B cell (primary cell): ENCODE measurements around the gene TRIM66. TPM values are rescaled to one million over a fixed set of nuclear protein-coding genes. Genes with fewer than 3 reads are reported as not detected.

Experiments
- ATAC-seq: fragments of 200-7000 bp; cut with Tn5 transposase; one replicate; pipeline ENCODE4 v1.10.0; 2021; ENCODE audit warnings: low read depth, mild to moderate bottlenecking, moderate number of reproducible peaks, moderate library complexity
- CTCF ChIA-PET: fragments of 350-600 bp; sonication (Branson Sonifier 250); formaldehyde crosslinking; loops from one replicate; lab custom pipeline; 2021; ENCODE audit warnings: antibody characterized with exemption, inconsistent platforms; lab: Charles Lee
- POLR2A ChIA-PET: fragments of 350-600 bp; sonication (Branson Sonifier 250); formaldehyde crosslinking; loops from one replicate; lab custom pipeline; 2021; ENCODE audit warnings: antibody characterized with exemption; lab: Charles Lee
- DNase-seq: peaks from one replicate; pipeline ENCODE4 v3.0.0; 2013
- H2AFZ ChIP-seq: 2 replicates; pipeline ENCODE4 v1.6.1; 2012; ENCODE audit warnings: mild to moderate bottlenecking, low read depth, low read length; ENCODE audit not compliant: insufficient read depth, poor library complexity, severe bottlenecking
- H3K27ac ChIP-seq, 2 donors: 1 replicate in 1 of 2; 2 replicates in 1 of 2; pipeline ENCODE4 v1.5.1; 2012 to 2013; ENCODE audit warnings: low read length in 2 of 2, mild to moderate bottlenecking in 2 of 2, moderate library complexity in 1 of 2
- H3K27me3 ChIP-seq, 4 experiments: fragments of 200-600 bp in 1 of 4; sonication (generic) in 1 of 4; replicated peaks in 1 of 4; 1 replicate in 2 of 4; 2 replicates in 2 of 4; pipeline versions ENCODE4 v1.6.1 to v1.7.0; 2013 to 2016; ENCODE audit warnings: low read length in 3 of 4, mild to moderate bottlenecking in 2 of 4, mixed read lengths in 1 of 4, moderate library complexity in 1 of 4; ENCODE audit not compliant: insufficient read depth in 4 of 4, control insufficient read depth in 3 of 4; ENCODE audit errors: control extremely low read depth in 1 of 4
- H3K36me3 ChIP-seq, 2 experiments: replicated peaks in 1 of 2; 1 replicate in 1 of 2; 2 replicates in 1 of 2; pipeline versions ENCODE4 v1.6.1 to v1.7.1; 2013; ENCODE audit warnings: low read length in 1 of 2; ENCODE audit not compliant: insufficient read depth in 2 of 2, control insufficient read depth in 1 of 2; ENCODE audit errors: control extremely low read depth in 1 of 2, extremely low read depth in 1 of 2
- H3K4me1 ChIP-seq, 2 donors: fragments of 200-600 bp in 1 of 2; sonication (generic) in 1 of 2; 1 replicate in 1 of 2; 2 replicates in 1 of 2; pipeline versions ENCODE4 v1.5.1 to v1.6.1; 2013 to 2017; ENCODE audit warnings: low read length in 2 of 2; ENCODE audit not compliant: control insufficient read depth in 2 of 2, insufficient read depth in 2 of 2
- H3K4me2 ChIP-seq: replicated peaks from 2 replicates; pipeline ENCODE3; 2012; ENCODE audit warnings: mild to moderate bottlenecking, low read depth, low read length; ENCODE audit not compliant: poor library complexity, severe bottlenecking
- H3K4me3 ChIP-seq, 5 experiments: fragments of 200-600 bp in 1 of 5; sonication (generic) in 1 of 5; 1 replicate in 3 of 5; 2 replicates in 2 of 5; pipeline versions ENCODE4 v1.5.1 to v1.7.0; 2011 to 2016; ENCODE audit warnings: low read length in 4 of 5, mild to moderate bottlenecking in 4 of 5, low read depth in 2 of 5, control low read depth in 1 of 5, moderate library complexity in 1 of 5; ENCODE audit not compliant: insufficient read depth in 1 of 5; ENCODE audit errors: control extremely low read depth in 1 of 5, extremely low read depth in 1 of 5
- H3K79me2 ChIP-seq: fragments of 200-600 bp; sonication (generic); one replicate; pipeline ENCODE4 v1.6.0; 2016; ENCODE audit warnings: low read length; ENCODE audit not compliant: control insufficient read depth, insufficient read depth
- H3K9ac ChIP-seq: fragments of 200-600 bp; sonication (generic); 2 replicates; pipeline ENCODE4 v1.6.1; 2017; ENCODE audit warnings: mild to moderate bottlenecking, low read length, moderate library complexity
- H3K9me3 ChIP-seq, 3 donors: one replicate each; pipeline versions ENCODE4 v1.6.1 to v1.7.1; 2013; ENCODE audit warnings: low read length in 2 of 3; ENCODE audit not compliant: control insufficient read depth in 2 of 3, insufficient read depth in 1 of 3; ENCODE audit errors: control extremely low read depth in 1 of 3
- H4K20me1 ChIP-seq: 2 replicates; pipeline ENCODE4 v1.6.0; 2012; ENCODE audit warnings: mild to moderate bottlenecking, low read length; ENCODE audit not compliant: insufficient read depth, control insufficient read depth, poor library complexity, severe bottlenecking
- H3K27ac Mint-ChIP-seq: one replicate; pipeline ENCODE4 v1.8.0; 2021; ENCODE audit warnings: mixed read lengths
- H3K27me3 Mint-ChIP-seq: one replicate; pipeline ENCODE4 v1.8.0; 2021; ENCODE audit warnings: mixed read lengths
- H3K4me1 Mint-ChIP-seq: one replicate; pipeline ENCODE4 v1.8.0; 2021; ENCODE audit warnings: mixed read lengths
- H3K4me3 Mint-ChIP-seq: one replicate; pipeline ENCODE4 v1.8.0; 2021; ENCODE audit warnings: mixed read lengths
- H3K9me3 Mint-ChIP-seq: one replicate; pipeline ENCODE4 v1.8.0; 2022; ENCODE audit warnings: mixed read lengths; ENCODE audit not compliant: insufficient read depth
- EZH2 ChIP-seq: IDR thresholded peaks from 2 replicates; pipeline ENCODE4 v1.6.1; 2012; ENCODE audit warnings: borderline replicate concordance, low read depth, mild to moderate bottlenecking, moderate library complexity, low read length; ENCODE audit not compliant: insufficient read depth, poor library complexity, severe bottlenecking
- WGBS: methylation state at CpG from one replicate; pipeline ENCODE4 v1.1.5; 2013; ENCODE audit warnings: missing lambda C conversion rate; ENCODE audit not compliant: insufficient coverage; 5-methylcytosine and 5-hydroxymethylcytosine counted together
- intact Hi-C: fragments of 100-400 bp; cut with micrococcal nuclease; formaldehyde crosslinking; loops from one replicate; pipeline ENCODE4 v1.10.0; 2022
- polyA plus RNA-seq: library from polyadenylated mRNA; depleted of rRNA; stranded (reverse); fragments of >200 nt; gene quantifications from 2 replicates; pipeline ENCODE4 v1.2.3, GENCODE V29; 2012
- total RNA-seq, 2 donors: library from RNA; stranded (reverse); fragments of 120-200 nt in 1 of 2; gene quantifications; 1 replicate in 1 of 2; 2 replicates in 1 of 2; pipeline versions ENCODE4 v1.2.3 to v1.2.4, GENCODE V29; 2013 to 2022
- TF ChIP-seq, protein P1 (sequence below): fragments of 200-600 bp; IDR thresholded peaks from one replicate; pipeline ENCODE4 v1.8.0; 2022; ENCODE audit warnings: antibody characterized with exemption, mild to moderate bottlenecking

The TRIM66 gene
- total and polyA plus RNA-seq, 2 donors (not counting 1 experiment from before 2014, with no cell fraction given), result 11.1 to 21.1 TPM

- 80% methylated on average over 3 of the region's 5 CpGs for WGBS
Measured at GRCh38 chr11:8720868-8721608, 38.6 kb upstream of the TRIM66 start.

DNA sequence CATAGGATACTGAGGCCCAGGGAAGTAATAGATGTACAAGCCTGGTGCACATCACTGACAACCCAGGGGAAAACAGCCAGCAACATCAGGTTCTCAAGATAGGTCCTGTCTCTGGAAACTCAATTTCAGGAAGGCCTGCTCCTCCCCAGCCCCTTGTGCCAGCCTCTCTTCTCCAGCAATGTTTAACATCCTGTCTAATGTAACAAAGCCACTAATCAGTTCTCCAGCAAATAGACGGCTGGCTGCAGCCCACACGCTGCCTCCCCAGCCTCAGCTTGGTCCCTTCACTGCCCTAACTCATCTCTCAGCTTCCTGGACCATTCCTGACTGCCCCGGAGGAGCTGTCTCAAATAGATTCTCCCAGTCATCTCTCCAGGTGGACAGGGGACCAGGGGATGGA is 37.9 kb upstream of the TRIM66 start:
- CTCF ChIA-PET, result no interaction called here
- H4K20me1 ChIP-seq, result no peaks in the 10 kb centered on the region
- DNase-seq, result no peak
- H3K79me2 ChIP-seq, result no peaks in the 10 kb centered on the region
- Mint-ChIP-seq H3K27me3 (peaks cover 5% of the 10 kb centered on the region), H3K4me1 (peaks cover 18% of the 10 kb centered on the region), H3K27ac (no peak overlapping the region), H3K9me3 (no peaks in the 10 kb centered on the region), H3K4me3 (no peak overlapping the region)
- H3K27ac ChIP-seq, result no peak overlapping the region
- H3K27me3 ChIP-seq, result no peaks in the 10 kb centered on the region
- no peak overlapping the region for H3K4me3 ChIP-seq
- TF ChIP-seq EZH2, result no peak
- TF ChIP-seq, protein P1, sequence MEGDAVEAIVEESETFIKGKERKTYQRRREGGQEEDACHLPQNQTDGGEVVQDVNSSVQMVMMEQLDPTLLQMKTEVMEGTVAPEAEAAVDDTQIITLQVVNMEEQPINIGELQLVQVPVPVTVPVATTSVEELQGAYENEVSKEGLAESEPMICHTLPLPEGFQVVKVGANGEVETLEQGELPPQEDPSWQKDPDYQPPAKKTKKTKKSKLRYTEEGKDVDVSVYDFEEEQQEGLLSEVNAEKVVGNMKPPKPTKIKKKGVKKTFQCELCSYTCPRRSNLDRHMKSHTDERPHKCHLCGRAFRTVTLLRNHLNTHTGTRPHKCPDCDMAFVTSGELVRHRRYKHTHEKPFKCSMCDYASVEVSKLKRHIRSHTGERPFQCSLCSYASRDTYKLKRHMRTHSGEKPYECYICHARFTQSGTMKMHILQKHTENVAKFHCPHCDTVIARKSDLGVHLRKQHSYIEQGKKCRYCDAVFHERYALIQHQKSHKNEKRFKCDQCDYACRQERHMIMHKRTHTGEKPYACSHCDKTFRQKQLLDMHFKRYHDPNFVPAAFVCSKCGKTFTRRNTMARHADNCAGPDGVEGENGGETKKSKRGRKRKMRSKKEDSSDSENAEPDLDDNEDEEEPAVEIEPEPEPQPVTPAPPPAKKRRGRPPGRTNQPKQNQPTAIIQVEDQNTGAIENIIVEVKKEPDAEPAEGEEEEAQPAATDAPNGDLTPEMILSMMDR, result no peak
- H3K9ac ChIP-seq, result no peak overlapping the region
- peaks cover 15 to 17% of the 10 kb centered on the region in 2 donors for H3K4me1 ChIP-seq
- H3K4me2 ChIP-seq, result no peak overlapping the region
- no peak overlapping the region for H2AFZ ChIP-seq
- ATAC-seq, result no peak
- POLR2A ChIA-PET, result no interaction called here
- H3K36me3 ChIP-seq, result no peaks in the 10 kb centered on the region
- intact Hi-C loops, result no loop called here
- no peaks in the 10 kb centered on the region for H3K9me3 ChIP-seq
- WGBS, result 80% methylated on average over 2 of the region's 3 CpGs

More at GRCh38 chr11:8720868-8721608, 38.6 kb upstream of the TRIM66 start:
- Histone ChIP-seq H3K9me3 (no peaks in the 10 kb centered on the region), H3K79me2 (no peaks in the 10 kb centered on the region), H3K36me3 (no peaks in the 10 kb centered on the region), H3K27ac (no peak overlapping the region), H3K4me3 (no peak overlapping the region), H2AFZ (no peak overlapping the region), H4K20me1 (no peaks in the 10 kb centered on the region), H3K4me1 (peaks cover 15 to 17% of the 10 kb centered on the region in 2 donors), H3K27me3 (no peaks in the 10 kb centered on the region), H3K9ac (no peak overlapping the region), H3K4me2 (no peak overlapping the region)
- H3K27me3 Mint-ChIP-seq, result peaks cover 5% of the 10 kb centered on the region
- no peaks in the 10 kb centered on the region for H3K9me3 Mint-ChIP-seq
- DNase-seq (no peak), ATAC-seq (no peak)
- no peak overlapping the region for H3K27ac Mint-ChIP-seq
- TF ChIP-seq, protein P1, result no peak
- TF ChIP-seq EZH2, result no peak
- POLR2A ChIA-PET, result no interaction called here
- H3K4me3 Mint-ChIP-seq, result no peak overlapping the region
- intact Hi-C loops, result no loop called here
- peaks cover 18% of the 10 kb centered on the region for H3K4me1 Mint-ChIP-seq
- CTCF ChIA-PET, result no interaction called here
